GM18951 (cell line): Measurements from ENCODE around the gene OVCA2.

Experiments
- POLR2A ChIP-seq: IDR thresholded peaks from 4 replicates; pipeline ENCODE4 v1.6.1; 2011; ENCODE audit warnings: mild to moderate bottlenecking; ENCODE audit not compliant: insufficient read length, insufficient read depth; ENCODE audit errors: extremely low read depth
- in situ Hi-C: fragments of 300-500 bp; cut with MboI; formaldehyde crosslinking; loops from one replicate; pipeline ENCODE4 v1.12.0; 2022; ENCODE audit warnings: low sequenced_read_pairs, mixed read lengths, inconsistent platforms; ENCODE audit not compliant: unreplicated experiment

The OVCA2 gene

GRCh38 chr17:2090210-2090641 is 48.4 kb downstream of the OVCA2 start:
- in situ Hi-C loops = no loop called here
- no peak for TF ChIP-seq POLR2A

DNA sequence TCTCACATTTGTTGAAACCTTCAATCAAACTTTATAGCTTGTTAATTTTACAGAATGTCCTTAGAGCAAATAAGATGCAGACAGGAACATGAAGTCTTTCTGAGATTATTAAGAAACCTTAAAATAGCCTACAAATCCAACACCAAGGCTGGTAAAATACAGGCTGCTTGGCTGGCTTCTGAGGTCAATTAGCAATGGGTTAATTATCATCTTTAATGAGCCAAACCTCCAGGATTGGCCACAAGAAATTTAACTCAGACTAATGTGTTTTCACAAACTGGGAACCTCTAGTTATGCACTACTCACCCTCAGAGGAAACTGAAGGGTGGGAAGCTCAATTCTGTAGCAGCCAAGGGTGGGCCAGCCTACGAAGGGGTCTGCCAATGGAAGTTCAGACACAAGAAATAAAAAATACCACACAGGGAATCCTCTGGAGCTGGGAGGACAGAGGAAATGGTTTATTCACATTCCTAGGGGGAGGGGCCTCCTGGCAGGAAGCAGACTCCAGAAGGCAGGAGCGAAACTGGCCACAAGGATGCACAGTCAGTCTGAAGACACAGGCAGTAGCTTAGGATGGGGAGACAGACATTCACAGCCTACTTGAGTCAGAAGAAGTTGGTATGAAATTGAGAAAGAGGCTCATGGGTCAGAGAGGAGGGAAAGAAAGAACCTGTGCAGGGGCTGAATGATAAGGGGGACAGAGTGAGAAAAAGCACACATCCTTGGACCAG is 49.1 kb downstream of the OVCA2 start:
- no peak for TF ChIP-seq POLR2A
- in situ Hi-C loops = no loop called here

DNA sequence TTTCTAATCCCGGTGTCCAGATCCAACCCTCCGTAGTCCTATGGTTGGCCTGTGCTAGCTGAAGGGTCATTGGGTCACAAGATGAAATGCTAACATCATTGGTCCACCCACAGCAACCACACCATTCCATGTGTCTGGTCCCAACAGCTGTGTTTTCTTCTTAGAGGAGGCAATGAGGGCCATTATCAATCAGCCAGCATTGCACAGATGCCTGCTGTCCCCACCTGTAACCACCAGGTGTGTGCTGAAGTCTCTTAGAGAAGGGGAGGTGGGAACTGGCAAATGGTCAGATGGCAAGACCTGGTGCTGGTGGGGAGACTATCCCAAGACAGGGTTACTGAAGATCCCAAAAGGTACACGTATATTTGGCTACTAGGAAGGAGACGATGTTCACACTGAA is 50.4 kb downstream of the OVCA2 start:
- in situ Hi-C loops = no loop called here
- no peak for TF ChIP-seq POLR2A
